T-cell (primary cell): ENCODE results near the gene STX12. TPM values are rescaled to one million over a fixed set of nuclear protein-coding genes. Genes with fewer than 3 reads are reported as not detected.

Experiments
- ATAC-seq, 4 experiments: fragments of 200-7000 bp in 3 of 4; fragments of 150-1000 bp in 1 of 4; cut with Tn5 transposase; replicated peaks in 1 of 4; 1 replicate in 3 of 4; 2 replicates in 1 of 4; pipeline ENCODE4 v1.10.0; 2021; ENCODE audit warnings: moderate library complexity in 3 of 4, mild to moderate bottlenecking in 2 of 4, moderate number of reproducible peaks in 1 of 4
- CTCF ChIA-PET, 2 donors: fragments of 300-600 bp; sonication (Branson Sonifier 250); formaldehyde crosslinking; loops; one replicate each; lab custom pipeline; 2022; ENCODE audit warnings: antibody characterized with exemption in 2 of 2; lab: Charles Lee
- POLR2A ChIA-PET, 2 donors: fragments of 300-600 bp; sonication (Branson Sonifier 250); formaldehyde crosslinking; loops; one replicate each; lab custom pipeline; 2022; ENCODE audit warnings: antibody characterized with exemption in 2 of 2; lab: Charles Lee
- DNase-seq, 35 experiments: peaks; one replicate each; pipeline versions ENCODE4 v3.0.0 to v3.0.0-alpha.2; 2013 to 2023
- H3K27ac ChIP-seq: one replicate; pipeline ENCODE4 v1.5.1; 2013; ENCODE audit warnings: low read length
- H3K27me3 ChIP-seq, 2 experiments: replicated peaks in 1 of 2; 1 replicate in 1 of 2; 2 replicates in 1 of 2; pipeline versions ENCODE4 v1.6.1 to v1.7.0; 2013; ENCODE audit warnings: low read length in 1 of 2, mixed read lengths in 1 of 2; ENCODE audit not compliant: control insufficient read depth in 2 of 2, insufficient read depth in 2 of 2; ENCODE audit errors: extremely low read depth in 1 of 2
- H3K36me3 ChIP-seq, 2 donors: 1 replicate in 1 of 2; 2 replicates in 1 of 2; pipeline versions ENCODE4 v1.6.1 to v1.7.0; 2013; ENCODE audit warnings: low read length in 1 of 2; ENCODE audit not compliant: control insufficient read depth in 2 of 2, insufficient read depth in 1 of 2; ENCODE audit errors: extremely low read depth in 1 of 2
- H3K4me1 ChIP-seq, 2 experiments: 1 replicate in 1 of 2; 2 replicates in 1 of 2; pipeline versions ENCODE4 v1.6.1 to v1.7.0; 2013; ENCODE audit warnings: low read length in 2 of 2, mixed read lengths in 1 of 2; ENCODE audit not compliant: insufficient read depth in 2 of 2, control insufficient read depth in 1 of 2; ENCODE audit errors: extremely low read depth in 1 of 2
- H3K4me3 ChIP-seq, 2 donors: 1 replicate in 1 of 2; 2 replicates in 1 of 2; pipeline versions ENCODE4 v1.5.1 to v1.7.0; 2013; ENCODE audit warnings: mild to moderate bottlenecking in 2 of 2, low read length in 1 of 2, moderate library complexity in 1 of 2; ENCODE audit not compliant: control insufficient read depth in 1 of 2; ENCODE audit errors: extremely low read depth in 1 of 2
- H3K9me3 ChIP-seq: 2 replicates; pipeline ENCODE4 v1.7.0; 2013
- H3K27ac Mint-ChIP-seq, 2 donors: one replicate each; pipeline ENCODE4 v1.8.0; 2020 to 2021; ENCODE audit warnings: mild to moderate bottlenecking in 2 of 2, mixed read lengths in 2 of 2
- H3K27me3 Mint-ChIP-seq, 2 donors: one replicate each; pipeline ENCODE4 v1.8.0; 2021 to 2022; ENCODE audit warnings: mixed read lengths in 2 of 2
- H3K36me3 Mint-ChIP-seq: one replicate; pipeline ENCODE4 v1.8.0; 2021; ENCODE audit warnings: mixed read lengths
- H3K4me1 Mint-ChIP-seq, 3 donors: one replicate each; pipeline ENCODE4 v1.8.0; 2020 to 2022; ENCODE audit warnings: mixed read lengths in 3 of 3, mild to moderate bottlenecking in 1 of 3
- H3K4me3 Mint-ChIP-seq, 3 donors: one replicate each; pipeline ENCODE4 v1.8.0; 2020 to 2022; ENCODE audit warnings: mild to moderate bottlenecking in 3 of 3, mixed read lengths in 3 of 3, moderate library complexity in 3 of 3
- H3K9me3 Mint-ChIP-seq, 3 donors: one replicate each; pipeline ENCODE4 v1.8.0; 2020 to 2022; ENCODE audit warnings: mixed read lengths in 3 of 3
- WGBS: methylation state at CpG from one replicate; pipeline ENCODE4 v1.1.5; 2013; ENCODE audit warnings: missing lambda C conversion rate; ENCODE audit not compliant: insufficient coverage; 5-methylcytosine and 5-hydroxymethylcytosine counted together
- total RNA-seq, 35 experiments: library from RNA in 6 of 35; stranded (reverse) in 6 of 35; fragments of 120-200 nt in 1 of 35; gene quantifications; one replicate each; pipeline versions ENCODE4 v1.2.1 to v1.2.4 and lab custom pipeline; 2013 to 2026

Gene STX12
- total RNA-seq, 5 donors from 2014 or later (not counting 1 experiment from before 2014, with no cell fraction given), result 21.2 to 31.4 (median 27.4) TPM

DNA sequence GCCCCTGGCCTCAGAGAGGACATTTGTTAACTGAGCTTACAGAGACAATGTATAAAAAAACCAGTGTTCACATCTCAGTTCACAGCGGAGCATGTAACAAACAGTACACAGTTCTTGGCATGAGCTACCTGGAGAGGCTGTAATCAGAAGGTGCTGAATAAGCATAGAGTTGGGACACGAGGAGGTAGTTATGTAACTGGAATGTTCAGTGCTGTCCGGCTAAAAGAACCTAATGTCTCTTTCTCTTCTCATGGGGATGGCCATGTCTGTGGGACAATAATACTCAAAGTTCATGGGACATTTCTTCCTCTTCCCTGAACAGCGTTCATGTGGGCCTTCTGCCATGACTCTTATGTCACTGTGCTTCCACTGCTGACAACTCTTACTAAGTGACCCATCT is 17.2 kb upstream of the STX12 start:
- no peak for DNase-seq
- peaks cover 0 to 64% of the 10 kb centered on the region in 2 donors for H3K36me3 ChIP-seq

DNA sequence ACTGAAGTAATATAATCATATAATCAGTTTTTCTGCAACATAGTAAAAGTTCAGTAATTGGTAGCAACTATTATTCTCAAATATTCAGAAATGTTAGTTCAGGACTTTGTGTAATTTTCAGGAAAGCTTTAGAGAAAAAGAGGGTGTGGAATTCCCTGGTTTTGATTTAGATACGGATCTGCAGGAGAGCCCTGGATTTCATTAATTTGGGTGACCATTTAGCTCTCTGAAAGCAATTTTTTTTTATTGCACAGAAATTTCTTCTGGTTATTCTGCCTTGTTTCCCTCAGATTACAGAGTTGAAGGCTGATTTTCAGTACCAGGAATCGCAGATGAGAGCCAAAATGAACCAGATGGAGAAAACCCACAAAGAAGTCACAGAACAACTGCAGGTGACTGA is 13.8 kb upstream of the STX12 start:
- no peak overlapping the region for H3K27ac ChIP-seq
- H3K27me3 Mint-ChIP-seq, result no peaks in the 10 kb centered on the region
- H3K4me3 ChIP-seq, result no peak overlapping the region
- WGBS, result 100% methylated on average over 1 of the region's 2 CpGs
- no peak overlapping the region for H3K4me3 Mint-ChIP-seq
- H3K9me3 ChIP-seq, result no peaks in the 10 kb centered on the region
- peaks cover 46% of the 10 kb centered on the region for H3K36me3 Mint-ChIP-seq
- POLR2A ChIA-PET, result interaction anchor here (0.6 to 0.7 kb wide), 4 partner anchors 13 to 404 kb away, joined by 4 to 8 read pairs (median 6); no protein-coding TSS in a partner anchor
- ATAC-seq, result no peak
- DNase-seq, result no peak
- H3K4me1 ChIP-seq, result no peaks in the 10 kb centered on the region
- CTCF ChIA-PET, result interaction anchor here (0.6 to 0.7 kb wide), 3 partner anchors 321 to 794 kb away, joined by 3 to 10 read pairs (median 4); no protein-coding TSS in a partner anchor
- H3K27me3 ChIP-seq, result no peaks in the 10 kb centered on the region
- peaks cover 3 to 67% of the 10 kb centered on the region in 2 donors for H3K36me3 ChIP-seq
- no peak overlapping the region for H3K27ac Mint-ChIP-seq
- no peaks in the 10 kb centered on the region for H3K9me3 Mint-ChIP-seq
- no peaks in the 10 kb centered on the region for H3K4me1 Mint-ChIP-seq

More for the DNA sequence above, 17.2 kb upstream of the STX12 start:
- no peaks in the 10 kb centered on the region for H3K27me3 Mint-ChIP-seq
- WGBS, result 100% methylated on average over 1 of the region's 4 CpGs
- H3K9me3 Mint-ChIP-seq, result no peaks in the 10 kb centered on the region
- no peak overlapping the region for H3K4me3 ChIP-seq
- H3K27me3 ChIP-seq, result no peaks in the 10 kb centered on the region
- ATAC-seq, result no peak
- no peaks in the 10 kb centered on the region for H3K4me1 ChIP-seq
- H3K4me1 Mint-ChIP-seq, result peaks cover 0 to 4% (median 0%) of the 10 kb centered on the region in 3 donors
- H3K9me3 ChIP-seq, result no peaks in the 10 kb centered on the region
- CTCF ChIA-PET, result no interaction called here
- POLR2A ChIA-PET, result no interaction called here
- H3K27ac ChIP-seq, result no peak overlapping the region
- H3K27ac Mint-ChIP-seq, result no peak overlapping the region
- H3K36me3 Mint-ChIP-seq, result peaks cover 50% of the 10 kb centered on the region
- no peak overlapping the region for H3K4me3 Mint-ChIP-seq

DNA sequence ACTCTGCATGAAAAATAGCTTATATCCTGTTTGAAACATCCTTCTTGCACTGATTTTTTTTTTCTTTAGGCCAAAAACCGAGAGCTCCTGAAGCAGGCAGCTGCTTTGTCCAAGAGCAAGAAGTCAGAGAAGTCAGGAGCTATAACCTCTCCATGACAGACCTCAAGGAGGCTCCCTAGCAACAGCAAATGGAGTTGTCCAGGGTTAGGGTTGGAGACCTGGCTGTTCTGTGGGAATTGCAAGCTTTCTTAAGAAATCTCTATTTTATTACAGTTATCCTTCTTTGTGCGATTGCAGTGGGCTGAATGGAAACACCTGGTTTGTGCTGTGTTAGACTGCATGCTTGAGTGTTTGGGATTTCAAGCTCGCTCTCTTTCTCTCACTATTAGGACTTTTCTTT is 12.6 kb upstream of the STX12 start:
- POLR2A ChIA-PET, result no interaction called here
- Mint-ChIP-seq H3K27me3 (no peaks in the 10 kb centered on the region), H3K27ac (no peak overlapping the region), H3K9me3 (no peaks in the 10 kb centered on the region), H3K36me3 (peaks cover 40% of the 10 kb centered on the region), H3K4me3 (no peak overlapping the region), H3K4me1 (no peaks in the 10 kb centered on the region)
- ATAC-seq, result no peak
- Histone ChIP-seq H3K4me1 (no peaks in the 10 kb centered on the region), H3K27ac (no peak overlapping the region), H3K9me3 (no peaks in the 10 kb centered on the region), H3K27me3 (no peaks in the 10 kb centered on the region), H3K36me3 (peaks cover 3 to 55% of the 10 kb centered on the region in 2 donors), H3K4me3 (no peak overlapping the region)
- DNase-seq, result no peak
- WGBS, result no CpG with 5 or more reads among the region's 3 CpGs
- CTCF ChIA-PET, result interaction anchor here in 1 of 2 donors (0.7 kb wide), 1 partner anchor 21 kb away, joined by 4 read pairs; no protein-coding TSS in a partner anchor

DNA sequence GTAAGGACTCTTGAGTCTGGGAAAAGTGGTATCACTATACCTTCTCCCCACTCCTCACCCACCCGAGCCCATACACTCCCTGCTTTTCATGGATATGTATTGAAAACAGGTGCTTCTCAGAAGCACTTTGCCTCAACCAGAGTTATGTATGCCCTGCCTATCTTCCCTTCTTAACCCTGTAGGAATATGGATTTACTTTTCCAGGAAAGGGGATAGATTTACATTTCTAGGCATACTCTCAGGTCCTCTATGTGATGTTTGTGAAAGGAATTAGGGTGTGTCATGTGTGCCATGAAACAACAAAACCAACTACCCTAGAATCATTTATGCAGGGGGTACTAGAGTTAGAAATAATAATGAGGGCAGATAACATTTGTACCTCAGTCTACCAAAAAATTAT is 11.0 kb upstream of the STX12 start:
- CTCF ChIA-PET, result no interaction called here
- H3K27ac Mint-ChIP-seq, result no peak overlapping the region
- POLR2A ChIA-PET, result no interaction called here
- no peak for ATAC-seq
- no peak overlapping the region for H3K4me3 Mint-ChIP-seq
- H3K27me3 Mint-ChIP-seq, result no peaks in the 10 kb centered on the region
- DNase-seq, result no peak
- H3K4me3 ChIP-seq, result no peak overlapping the region
- peaks cover 3 to 39% of the 10 kb centered on the region in 2 donors for H3K36me3 ChIP-seq
- no peaks in the 10 kb centered on the region for H3K4me1 Mint-ChIP-seq
- H3K36me3 Mint-ChIP-seq, result peaks cover 28% of the 10 kb centered on the region
- no peak overlapping the region for H3K27ac ChIP-seq
- no peaks in the 10 kb centered on the region for H3K9me3 ChIP-seq
- H3K27me3 ChIP-seq, result no peaks in the 10 kb centered on the region
- no peaks in the 10 kb centered on the region for H3K9me3 Mint-ChIP-seq
- H3K4me1 ChIP-seq, result peaks cover 0 to 2% of the 10 kb centered on the region in 2 experiments
- no CpG with 5 or more reads among the region's 1 CpG for WGBS

DNA sequence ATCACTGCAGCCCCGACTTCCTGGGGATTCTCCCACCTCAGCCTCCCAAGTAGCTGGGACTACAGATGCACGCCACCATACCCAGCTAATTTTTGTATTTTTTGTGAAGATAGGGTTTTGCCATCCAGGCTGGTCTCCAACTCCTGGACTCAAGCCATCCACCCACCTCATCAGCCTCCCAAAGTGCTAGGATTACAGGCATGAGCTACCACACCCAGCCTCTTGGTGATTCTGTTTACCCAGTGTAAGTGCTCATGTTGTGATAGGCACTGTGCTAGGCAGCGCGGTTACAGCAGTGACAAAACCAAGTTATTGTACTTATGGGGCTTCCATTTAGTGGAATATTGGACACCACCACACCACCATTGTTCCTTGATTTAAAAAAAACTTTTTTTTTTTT is 9.7 kb upstream of the STX12 start:
- ATAC-seq (no peak), DNase-seq (no peak)
- H3K27me3 Mint-ChIP-seq, result no peaks in the 10 kb centered on the region
- peaks cover 23% of the 10 kb centered on the region for H3K36me3 Mint-ChIP-seq
- CTCF ChIA-PET, result interaction anchor here in 1 of 2 donors (0.6 kb wide), 1 partner anchor 974 kb away, joined by 3 read pairs; the partner anchor contains the start of gene YTHDF2
- Histone ChIP-seq H3K4me1 (peaks cover 0 to 2% of the 10 kb centered on the region in 2 experiments), H3K4me3 (no peak overlapping the region), H3K36me3 (peaks cover 3 to 32% of the 10 kb centered on the region in 2 donors), H3K27ac (no peak overlapping the region), H3K27me3 (no peaks in the 10 kb centered on the region), H3K9me3 (no peaks in the 10 kb centered on the region)
- no peak overlapping the region for H3K27ac Mint-ChIP-seq
- no peak overlapping the region for H3K4me3 Mint-ChIP-seq
- no CpG with 5 or more reads among the region's 4 CpGs for WGBS
- no peaks in the 10 kb centered on the region for H3K9me3 Mint-ChIP-seq
- no peaks in the 10 kb centered on the region for H3K4me1 Mint-ChIP-seq
- POLR2A ChIA-PET, result interaction anchor here in 1 of 2 donors (0.6 kb wide), 1 partner anchor 686 kb away, joined by 6 read pairs; no protein-coding TSS in a partner anchor

DNA sequence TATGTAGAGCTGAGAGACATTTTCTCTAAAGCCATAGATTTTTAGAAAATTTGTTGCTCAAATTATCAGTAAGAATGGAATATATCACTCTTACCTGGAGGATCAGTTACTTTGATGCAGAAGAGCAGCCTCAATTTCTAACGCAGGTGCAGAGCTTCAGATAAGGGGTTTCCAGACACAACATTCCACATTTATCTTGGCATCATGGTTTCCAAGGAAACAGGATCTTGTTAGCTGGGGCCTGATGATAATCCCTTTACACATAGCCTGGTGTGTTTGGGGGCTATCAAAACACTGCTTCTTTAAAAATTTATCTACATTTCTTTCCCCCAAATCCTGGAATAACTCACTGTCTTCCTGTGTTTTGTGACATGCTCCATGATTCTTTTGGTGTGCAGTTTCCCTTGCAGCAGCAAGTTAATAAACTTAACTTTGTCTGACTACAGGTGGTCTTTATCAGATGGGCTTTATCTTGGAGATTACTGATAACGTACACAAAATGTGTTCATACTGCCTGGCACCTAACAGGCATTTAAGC is 2.7 kb upstream of the STX12 start:
- Mint-ChIP-seq H3K4me3 (no peak overlapping the region), H3K9me3 (no peaks in the 10 kb centered on the region), H3K27me3 (no peaks in the 10 kb centered on the region), H3K4me1 (peaks cover 15 to 21% (median 20%) of the 10 kb centered on the region in 3 donors), H3K36me3 (no peaks in the 10 kb centered on the region), H3K27ac (no peak overlapping the region)
- DNase-seq (no peak), ATAC-seq (no peak)
- POLR2A ChIA-PET, result interaction anchor here in 1 of 2 donors (0.8 kb wide), 1 partner anchor 1769 kb away, joined by 3 read pairs; no protein-coding TSS in a partner anchor
- CTCF ChIA-PET, result interaction anchor here (0.6 to 1.0 kb wide), 3 partner anchors 100 to 658 kb away, joined by 3 read pairs; no protein-coding TSS in a partner anchor
- no peak overlapping the region for H3K27ac ChIP-seq
- WGBS, result no CpG with 5 or more reads among the region's 2 CpGs
- no peaks in the 10 kb centered on the region for H3K36me3 ChIP-seq
- H3K27me3 ChIP-seq, result no peaks in the 10 kb centered on the region
- no peak overlapping the region for H3K4me3 ChIP-seq
- H3K4me1 ChIP-seq, result peaks cover 17 to 19% of the 10 kb centered on the region in 2 experiments
- H3K9me3 ChIP-seq, result no peaks in the 10 kb centered on the region
